ENCODE results near the gene IFIT1B.
"Not testable (repeated sequence)": the region's sequence is repeated elsewhere in the genome, so short reads cannot be mapped to it uniquely, and the experiment has no call there.

Gene IFIT1B

DNA sequence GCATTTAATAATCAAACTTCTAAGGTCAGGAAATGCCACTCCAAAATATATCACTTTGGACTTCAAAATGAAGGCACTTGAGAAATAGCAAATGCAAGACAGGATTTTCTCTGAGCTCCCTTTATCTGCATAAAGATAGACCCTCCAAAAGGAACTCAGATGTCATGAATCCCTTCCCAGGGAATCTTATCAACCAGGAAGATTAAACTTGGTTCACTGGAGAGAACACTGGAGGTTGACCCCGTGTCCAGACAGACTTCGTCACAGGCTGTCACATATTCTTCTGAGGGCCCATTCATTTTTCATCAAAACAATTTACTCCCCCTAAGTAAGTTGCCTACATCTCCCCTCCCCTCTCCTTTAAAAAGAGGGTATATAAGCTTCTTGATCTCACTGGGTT lies 28.9 kb upstream of the IFIT1B start:
- DNase-seq, result no peak

DNA sequence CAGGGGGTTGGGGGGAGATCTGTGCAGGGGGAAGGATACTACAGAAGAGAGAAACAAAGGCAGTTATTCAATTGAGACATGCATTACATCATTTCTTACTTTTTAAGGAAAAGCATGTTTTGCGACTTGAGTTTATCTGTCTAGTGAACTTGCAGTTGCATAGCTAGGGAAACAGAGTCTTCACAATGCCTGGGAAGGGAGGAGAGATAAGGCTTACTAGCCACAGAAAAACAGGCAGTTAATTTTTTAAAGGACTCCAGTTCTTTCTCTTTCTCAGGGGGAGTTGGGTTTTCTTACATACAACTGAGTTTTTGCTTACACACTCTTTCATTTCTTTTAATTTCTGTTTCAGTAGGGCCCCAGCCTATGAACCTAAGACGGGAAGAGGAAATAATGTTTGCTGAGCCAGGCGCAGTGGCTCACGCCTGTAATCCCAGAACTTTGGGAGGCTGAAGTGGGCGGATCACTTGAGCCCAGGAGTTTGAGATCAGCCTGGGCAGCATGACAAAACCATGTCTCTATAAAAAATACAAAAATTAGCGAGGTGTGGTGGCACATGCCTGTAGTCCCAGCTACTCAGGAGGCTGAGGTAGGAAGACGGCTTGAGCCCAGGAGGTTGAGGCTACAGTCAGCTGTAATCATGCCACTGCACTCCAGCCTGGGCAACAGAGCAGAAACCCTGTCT lies 27.1 kb upstream of the IFIT1B start:
- not testable (repeated sequence) for DNase-seq

DNA sequence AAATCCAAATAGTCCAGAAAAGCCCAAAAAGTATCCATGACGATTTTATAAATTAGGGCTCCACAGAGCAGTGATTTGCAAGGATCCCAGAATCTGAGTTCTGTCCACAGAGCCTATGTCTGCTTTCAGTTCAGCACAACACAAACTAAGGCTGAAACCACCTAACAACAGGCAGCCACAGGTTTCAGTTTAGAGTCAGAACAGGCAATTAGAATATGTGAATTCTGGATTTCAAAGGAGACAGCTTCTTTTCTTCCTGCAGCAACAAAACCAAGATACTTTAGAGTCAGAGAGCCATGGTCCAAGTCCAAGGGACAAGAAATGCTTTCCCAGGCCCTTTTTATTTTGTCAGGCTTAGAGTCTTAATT lies 26.5 kb upstream of the IFIT1B start:
- DNase-seq, result no peak

DNA sequence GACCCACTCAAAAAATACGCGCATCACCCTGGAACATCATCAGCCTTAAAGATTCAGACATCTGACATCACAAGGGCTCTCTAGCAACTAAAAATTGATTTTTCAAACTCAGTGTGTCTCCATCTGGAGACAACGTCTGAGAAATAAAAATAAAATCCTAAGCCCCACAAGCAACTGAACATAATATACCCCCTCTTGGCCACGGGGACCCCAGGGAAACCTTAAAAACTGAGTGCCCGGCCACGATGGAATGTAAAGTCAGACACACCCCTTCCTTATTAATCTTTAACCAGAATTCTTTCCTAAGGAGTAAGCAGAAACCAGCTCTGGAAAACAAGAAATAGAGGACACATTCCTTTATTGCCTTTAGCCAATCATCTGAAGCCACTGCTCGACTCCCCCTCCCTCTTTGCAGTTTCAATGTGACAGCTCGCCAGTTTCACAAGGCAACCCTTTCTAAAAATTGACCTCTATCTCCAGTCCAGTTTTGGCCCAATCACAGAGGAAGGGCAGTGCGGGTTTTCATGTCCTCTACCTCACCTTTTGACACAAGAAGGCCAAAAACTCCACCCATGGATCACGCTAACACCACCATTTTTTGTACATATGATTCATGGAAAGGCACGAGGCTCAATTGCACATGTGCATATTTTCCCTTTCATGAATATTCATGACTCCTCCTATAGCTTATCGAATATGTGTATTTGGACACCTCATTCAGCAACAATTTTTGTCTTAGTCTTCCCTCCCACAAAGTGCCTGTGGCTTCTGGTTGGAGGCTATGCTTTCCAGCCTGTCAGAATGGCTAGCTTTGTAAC lies 25.9 kb upstream of the IFIT1B start:
- DNase-seq, result no peak

DNA sequence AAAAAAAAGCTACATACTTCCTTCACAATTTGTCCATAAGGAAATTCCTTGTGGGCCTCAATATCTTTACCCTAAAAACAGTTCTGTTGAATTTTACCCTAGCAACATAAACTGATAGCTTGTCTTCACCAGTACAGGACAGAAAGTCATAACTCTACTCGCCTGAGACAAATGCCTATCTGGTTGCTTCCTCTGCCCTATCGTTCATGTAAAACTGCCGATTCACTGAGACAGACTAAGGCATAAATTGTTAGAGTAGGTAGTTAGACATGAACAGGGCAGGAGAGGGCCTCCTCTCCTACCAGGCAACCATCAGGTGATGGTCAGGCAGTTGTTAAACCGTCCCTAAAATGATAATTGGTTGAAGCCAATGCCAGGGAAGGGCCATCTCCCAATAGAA lies 25.1 kb upstream of the IFIT1B start:
- no peak for DNase-seq

DNA sequence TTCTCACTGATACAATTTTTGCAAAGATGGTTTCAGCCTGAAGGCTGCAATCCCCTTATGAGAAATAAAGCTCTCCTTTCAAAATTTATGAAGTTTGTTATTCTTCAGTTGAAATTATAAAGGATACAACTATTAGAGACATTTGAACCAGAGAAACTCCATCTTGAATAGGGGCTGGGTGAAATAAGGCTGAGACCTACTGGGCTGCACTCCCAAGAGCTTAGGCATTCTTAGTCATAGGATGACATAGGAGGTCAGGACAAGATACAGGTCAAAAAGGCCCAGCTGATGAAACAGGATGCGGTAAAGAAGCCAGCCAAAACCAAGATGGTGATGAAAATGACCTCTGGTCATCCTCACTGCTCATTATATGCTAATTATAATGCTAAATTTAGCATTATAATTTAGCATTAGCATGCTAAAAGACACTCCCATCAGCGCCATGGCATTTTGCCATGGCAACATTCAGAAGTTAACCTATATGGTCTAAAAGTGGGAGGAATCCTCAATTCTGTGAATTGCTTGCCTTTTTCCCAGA lies 22.4 kb upstream of the IFIT1B start:
- DNase-seq, result peak in 1 of 2 experiments; percentile 1

DNA sequence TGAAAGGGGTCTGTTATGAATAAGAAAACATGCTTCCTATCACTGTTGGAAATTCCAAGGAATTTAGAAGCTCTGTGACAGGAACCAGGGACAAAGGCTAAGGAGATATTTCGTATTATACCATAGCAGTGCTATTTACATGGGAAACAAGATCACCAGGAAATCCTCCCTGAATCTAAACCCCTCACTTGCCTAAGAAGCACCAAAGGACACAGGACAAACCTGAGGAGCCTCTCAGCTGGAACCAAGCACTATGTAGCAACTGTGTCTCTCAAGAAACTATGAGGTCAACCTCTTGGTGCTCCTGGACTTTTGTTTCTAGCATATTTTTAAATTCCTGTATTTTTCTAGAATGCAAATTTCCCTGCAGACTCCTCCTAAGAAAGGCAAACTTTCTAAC lies 20.8 kb upstream of the IFIT1B start:
- no peak for DNase-seq

DNA sequence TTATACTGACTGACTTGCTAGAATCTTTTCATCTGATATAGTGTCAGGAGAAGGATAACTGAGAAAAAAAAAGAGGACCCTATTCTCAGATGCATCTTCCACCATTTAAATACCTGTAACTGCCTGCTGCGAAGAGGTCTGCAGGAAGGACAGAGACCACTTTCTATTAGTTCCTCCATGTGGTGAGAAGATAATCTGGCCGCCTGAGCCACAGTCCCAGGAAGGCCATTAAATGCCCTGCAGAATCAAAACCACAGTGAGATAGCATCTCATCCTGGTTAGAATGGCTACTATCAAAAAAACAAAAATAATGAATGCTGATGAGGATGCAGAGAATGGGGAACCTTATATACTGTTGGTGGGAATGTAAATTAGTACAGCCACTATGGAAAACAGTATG lies 19.9 kb upstream of the IFIT1B start:
- no peak for DNase-seq

DNA sequence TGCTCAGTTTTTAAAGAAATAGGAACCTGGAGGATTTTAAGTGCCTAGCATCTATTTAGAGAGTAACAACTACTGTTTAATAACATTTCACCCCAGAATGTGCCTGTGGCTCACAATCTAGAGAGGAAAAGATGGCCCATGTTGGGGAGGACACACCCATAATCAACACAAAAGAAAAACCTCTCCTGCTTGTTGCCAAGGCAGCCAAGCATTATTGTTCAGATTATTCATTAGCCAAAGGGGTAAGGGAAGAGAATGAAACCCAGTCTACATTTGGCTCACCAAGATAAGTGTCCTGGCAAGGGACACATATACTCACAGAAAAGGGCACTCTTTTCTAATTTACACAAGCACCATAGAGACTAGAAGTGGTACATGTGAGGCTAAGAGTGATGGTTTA lies 17.7 kb upstream of the IFIT1B start:
- no peak for DNase-seq

DNA sequence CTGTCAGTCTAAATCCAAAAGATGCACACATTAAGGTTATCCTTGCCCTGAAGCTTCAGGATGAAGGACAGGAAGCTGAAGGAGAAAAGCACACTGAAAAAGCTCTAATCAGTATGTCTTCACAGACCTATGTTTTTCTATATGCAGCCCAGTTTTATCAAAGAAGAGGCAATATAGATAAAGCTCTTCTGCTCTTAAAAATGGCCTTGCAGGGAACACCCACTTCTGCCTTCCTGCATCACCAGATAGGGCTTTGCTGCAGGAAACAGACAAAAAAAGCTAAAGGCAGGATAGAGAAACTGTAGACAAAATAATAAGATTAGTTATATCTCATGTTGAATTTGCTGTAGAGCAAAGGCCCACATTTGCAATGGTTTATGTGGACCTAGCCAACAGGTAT lies 14.9 kb upstream of the IFIT1B start:
- DNase-seq, result no peak

DNA sequence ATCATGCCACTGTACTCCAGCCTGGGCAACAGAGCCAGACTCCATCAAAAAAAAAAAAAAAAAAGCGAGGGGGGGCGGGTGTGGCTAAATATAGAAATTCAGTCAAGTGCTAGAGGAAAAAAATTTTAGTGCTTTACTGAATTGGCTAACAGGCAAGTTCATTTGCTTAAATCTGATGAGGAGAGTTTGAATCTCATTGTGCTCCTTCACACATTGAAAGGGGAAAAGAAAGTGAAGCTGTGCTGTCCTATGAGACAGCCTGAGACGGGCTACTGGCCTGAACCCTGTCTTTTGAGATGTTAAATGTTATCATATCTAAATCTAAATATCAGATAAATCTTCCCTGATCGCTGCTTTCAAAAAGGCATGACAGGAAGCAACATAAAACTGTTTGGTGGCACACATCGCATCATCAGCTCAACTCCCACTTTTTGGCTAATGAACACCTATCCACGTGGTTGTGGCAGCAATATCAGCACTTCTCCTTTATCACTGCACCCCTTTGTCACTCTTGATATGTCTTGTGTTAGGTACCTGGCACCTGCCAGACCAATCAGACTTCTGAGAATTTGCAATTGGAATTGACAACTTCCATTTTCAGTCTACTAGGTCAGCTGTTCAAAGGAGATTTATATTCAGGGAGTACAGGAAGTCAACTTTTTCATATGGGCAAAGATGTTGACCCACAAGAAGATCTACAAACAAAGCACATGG lies 14.0 kb upstream of the IFIT1B start:
- DNase-seq, result no peak

DNA sequence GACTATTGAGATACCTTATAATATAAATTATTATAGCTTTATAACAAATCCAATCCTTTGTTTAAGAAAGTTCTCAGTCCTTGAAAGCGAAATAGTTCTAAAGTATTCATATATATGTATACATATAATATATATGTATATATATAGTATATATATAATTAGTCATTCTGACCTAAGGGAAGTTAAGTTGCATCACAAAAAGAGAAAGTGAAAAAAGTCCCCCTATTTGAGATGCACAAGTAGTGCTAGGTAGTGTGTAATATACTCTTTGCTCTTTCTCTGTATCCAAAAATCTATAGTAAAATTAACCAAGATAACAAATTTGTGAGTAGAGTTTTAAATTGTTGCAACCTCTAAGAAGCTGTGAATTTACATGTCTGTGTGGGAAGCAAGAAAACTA lies 13.3 kb upstream of the IFIT1B start:
- DNase-seq, result no peak

DNA sequence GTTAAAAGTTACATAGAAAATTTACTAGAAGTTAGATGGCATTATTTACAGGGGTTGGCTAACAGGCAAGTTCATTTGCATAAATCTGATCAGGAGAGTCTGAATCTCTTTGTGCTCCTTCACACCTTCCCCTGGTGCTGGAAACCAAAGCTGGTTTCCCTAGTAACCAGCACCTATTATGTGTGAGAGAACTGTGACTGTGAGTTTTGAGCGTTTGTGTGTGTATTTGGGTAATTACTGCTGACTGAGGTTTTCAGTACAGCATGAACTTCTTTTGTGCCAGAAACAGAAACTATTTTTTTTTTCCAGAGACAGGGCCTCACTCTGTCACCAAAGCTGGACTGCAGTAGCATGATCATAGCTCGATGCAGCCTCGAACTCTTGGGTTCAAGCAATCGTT lies 10.3 kb upstream of the IFIT1B start:
- no peak for DNase-seq

DNA sequence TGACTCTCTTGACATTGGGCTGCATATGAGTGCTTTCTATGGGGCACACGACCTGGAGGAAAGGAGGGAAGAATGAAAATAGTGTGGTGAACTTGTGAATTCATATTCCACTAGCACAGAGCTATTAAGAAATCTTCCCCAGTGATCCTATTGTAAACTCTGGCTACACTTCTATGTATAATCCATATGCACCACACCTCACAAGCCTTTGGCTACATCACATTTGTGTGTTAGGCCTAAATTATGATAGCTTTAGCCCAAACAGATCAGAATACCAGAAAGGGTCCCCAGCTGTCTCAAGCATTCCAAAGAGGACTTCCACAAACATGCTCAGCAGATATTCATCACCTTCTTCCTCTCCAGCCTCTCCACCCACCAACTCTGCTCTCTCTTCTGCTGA lies 9.7 kb upstream of the IFIT1B start:
- no peak for DNase-seq

DNA sequence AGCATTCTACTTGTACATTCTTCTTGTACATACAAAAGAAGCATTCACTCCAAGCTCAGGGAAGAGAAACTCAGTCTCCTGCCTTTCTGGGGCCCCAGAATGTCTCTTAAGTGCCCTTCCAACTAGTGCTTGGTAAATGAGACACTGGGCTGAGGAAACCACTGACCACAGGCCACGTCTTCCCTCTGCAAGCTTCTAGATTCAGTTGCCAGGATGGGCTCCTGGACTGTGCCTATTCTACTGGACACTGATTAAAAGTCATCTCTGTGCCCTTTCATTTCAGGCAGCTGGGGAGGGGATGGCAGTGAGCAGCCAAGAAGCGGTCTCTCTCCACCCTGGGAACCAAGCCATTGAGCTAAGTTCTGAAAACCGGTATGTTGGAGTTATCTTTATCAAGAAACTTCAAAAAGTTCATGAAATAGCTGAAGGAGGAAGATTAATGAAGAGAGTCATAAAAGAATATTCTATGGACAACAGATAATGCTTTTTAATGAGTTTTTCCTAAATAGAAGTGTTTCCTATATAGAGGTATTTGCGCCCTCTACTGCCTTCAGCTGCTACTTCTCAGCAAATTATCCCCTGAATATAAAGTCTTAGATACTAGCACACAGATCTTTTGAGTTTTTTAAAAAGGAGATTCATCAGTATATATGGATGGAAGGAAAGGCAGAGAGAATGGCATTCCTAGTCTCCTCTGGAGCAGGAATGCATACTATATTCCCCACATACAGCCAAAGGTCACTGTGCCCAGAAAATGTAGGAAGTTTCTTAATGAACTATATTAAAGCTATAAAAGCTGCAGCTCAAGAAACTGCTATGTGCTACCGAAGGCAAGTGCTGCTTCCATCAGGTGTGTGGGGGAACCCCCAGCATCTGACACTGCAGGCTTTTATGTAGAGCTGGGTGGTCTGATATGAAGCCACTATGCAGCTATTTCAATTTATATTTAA lies 8.4 kb upstream of the IFIT1B start:
- DNase-seq, result peak; percentile 42 to 52

DNA sequence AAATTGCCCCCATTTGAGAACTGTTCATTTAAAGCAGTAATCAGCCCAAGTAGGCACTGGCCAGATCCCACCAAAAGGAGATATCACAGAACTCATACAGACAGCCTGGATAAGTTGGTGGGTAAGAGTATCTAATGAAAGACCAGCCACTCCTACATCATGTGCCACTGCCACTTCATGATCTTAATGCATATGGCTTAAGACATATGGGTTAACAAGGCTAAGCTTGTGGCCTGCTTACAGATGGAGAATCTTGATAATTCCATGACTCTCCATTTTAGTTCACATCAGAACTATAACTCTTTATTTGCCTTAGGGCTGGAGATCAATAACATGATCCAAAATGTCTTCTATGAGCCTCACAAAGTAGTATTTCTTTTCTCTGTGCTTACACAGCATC lies 6.8 kb upstream of the IFIT1B start:
- no peak for DNase-seq

DNA sequence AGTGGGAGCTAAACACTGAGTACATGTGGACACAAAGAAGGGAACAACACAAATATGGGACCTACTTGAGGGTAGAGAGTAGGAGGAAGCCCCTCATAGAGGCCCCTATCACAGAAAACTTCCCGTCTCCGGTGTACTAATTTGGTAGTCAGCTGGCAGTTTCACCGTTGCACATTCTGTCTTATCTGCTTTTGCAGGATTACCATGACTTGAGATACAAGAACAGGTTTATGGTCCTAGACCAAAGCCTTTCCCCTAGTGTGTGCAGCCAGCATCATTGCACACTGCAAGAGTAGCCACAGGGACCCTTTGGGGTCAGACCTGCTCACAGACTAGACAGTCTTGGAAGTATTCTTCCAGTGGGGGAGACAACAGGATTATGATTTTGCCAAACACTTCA lies 5.9 kb upstream of the IFIT1B start:
- DNase-seq, result no peak

DNA sequence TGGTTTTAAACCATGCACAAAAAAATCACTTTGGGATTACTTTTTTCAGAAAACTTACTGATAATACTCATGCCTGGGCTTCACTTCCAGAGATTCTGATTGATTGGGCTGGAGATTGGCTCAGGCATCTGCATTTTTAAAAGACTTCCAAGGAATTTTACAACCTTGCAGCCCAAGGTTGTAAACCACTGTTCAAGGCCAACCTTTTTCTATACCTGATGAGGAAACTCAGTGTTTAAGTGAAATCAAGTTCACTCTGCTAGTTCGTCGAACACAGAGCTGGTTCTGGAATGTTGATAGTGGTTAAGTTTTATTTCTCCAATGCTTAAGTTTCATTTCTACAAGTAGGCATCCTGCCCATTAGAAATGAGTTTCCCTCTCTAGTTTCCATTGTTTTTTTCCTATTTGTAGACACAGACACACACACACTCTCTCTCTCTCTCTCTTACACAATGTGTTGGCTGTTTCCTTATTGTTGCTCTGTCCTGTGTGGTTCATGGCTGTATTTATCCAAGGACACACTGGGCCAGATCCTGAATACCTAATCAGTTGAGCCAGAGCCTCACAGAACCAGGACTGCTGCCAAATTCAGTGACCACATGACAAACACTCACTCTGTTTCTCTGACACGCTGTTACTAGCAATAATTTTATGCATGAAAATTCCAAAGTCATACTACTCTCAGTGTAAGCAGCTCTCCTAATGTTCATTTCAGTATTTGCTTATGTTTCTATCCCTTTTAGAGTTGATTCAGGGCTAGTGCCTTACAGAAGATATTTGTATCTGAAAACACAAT lies 3.7 kb upstream of the IFIT1B start:
- no peak for DNase-seq

DNA sequence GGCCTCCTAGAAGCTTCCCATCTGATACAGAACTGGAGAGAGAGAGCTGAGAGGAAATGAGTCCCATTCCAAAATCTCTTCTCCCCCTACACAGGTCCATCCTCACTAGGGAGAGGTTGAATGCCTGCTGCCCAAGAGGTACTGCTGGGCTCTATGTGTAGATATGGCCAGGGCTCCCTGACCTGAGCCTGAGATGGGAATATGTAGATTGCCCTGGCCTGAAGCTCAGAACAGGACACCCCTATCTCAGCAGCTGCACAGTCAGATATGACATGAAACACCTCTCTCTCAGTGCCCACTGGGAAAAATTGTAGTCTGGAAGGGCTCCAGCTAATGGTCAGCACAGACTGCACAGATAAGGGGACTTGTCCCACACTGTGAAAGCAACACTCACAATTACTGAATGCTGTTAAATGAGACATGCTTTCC lies 3.1 kb upstream of the IFIT1B start:
- DNase-seq, result no peak

DNA sequence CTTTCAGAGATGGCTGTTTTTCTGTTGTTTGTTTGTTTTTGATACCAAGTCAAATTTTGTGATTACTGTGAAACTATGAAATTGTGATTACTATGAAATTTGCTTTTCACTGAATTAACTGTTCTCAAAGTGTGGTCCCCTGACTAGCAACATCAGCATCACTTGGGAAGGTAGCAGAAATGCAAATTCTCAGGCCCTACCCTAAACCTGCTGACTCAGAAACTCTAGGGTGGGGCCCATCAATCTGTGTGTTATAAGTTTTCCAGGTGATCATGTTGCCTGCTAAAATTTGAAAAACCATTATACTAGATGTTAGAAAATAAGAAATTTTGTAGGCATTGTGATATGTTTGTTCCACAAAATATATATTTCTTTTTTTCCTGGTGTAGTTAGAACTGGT lies 1.2 kb downstream of the IFIT1B start:
- DNase-seq, result no peak

DNA sequence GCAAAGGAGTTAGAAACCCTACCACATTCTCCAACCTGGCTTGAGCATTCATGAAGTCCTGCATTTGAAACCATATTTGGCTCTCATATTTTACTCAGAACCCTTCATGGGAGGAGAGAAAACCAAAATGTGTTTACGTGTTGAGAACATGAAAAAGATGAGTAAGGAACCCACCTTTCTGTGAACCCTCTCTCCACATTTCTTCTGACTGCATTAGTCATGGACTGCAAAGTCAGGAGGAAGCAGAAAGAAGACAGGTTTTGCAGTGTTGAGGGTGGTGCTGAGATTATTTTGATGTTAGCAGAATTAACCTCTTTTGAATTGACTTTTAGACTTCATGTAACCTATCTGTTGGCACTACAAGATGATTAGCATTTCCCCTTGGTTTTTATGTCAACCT lies 4.9 kb downstream of the IFIT1B start:
- no peak for DNase-seq
